ENCODE measurements around the gene TRIM73.
"Not testable (repeated sequence)": the region's sequence is repeated elsewhere in the genome, so short reads cannot be mapped to it uniquely, and the experiment has no call there.

- not testable (repeated sequence) for TF ChIP-seq CTCF (conservative IDR thresholded peaks at IDR 0.05); EZH2 (IDR thresholded peaks at IDR 0.05; ENCODE audit: low read depth)
These were observed 24.7 kb downstream of the TRIM73 start for GRCh38 chr7:75420152-75420551.

All from PC-9 (cell line).